H1 (cell line): ENCODE data around the gene ASXL3. TPM values are rescaled to one million over a fixed set of nuclear protein-coding genes. Genes with fewer than 3 reads are reported as not detected.

Experiments used
- CTCF ChIA-PET: fragments of 300-600 bp; sonication (Branson Sonifier 250); formaldehyde crosslinking; loops from one replicate; lab custom pipeline; 2021; ENCODE audit not compliant: partially characterized antibody; lab: Charles Lee
- POLR2A ChIA-PET: fragments of 300-600 bp; sonication (Branson Sonifier 250); formaldehyde crosslinking; loops from one replicate; lab custom pipeline; 2021; ENCODE audit warnings: inconsistent platforms; ENCODE audit not compliant: partially characterized antibody; lab: Charles Lee
- DNase-seq, 2 experiments: peaks; one replicate each; pipeline versions ENCODE4 v3.0.0 to v3.0.0-alpha.2; 2010 to 2022; ENCODE audit warnings: low spot score in 2 of 2, low read depth in 1 of 2, mixed read lengths in 1 of 2
- FAIRE-seq: peaks from 2 replicates; lab custom pipeline; 2011; peaks lifted over from hg19 to GRCh38; lab: Jason Lieb, UNC
- H2AFZ ChIP-seq: 2 replicates; pipeline ENCODE4 v1.8.1; 2012; ENCODE audit warnings: low read length, inconsistent platforms
- H2AK5ac ChIP-seq: 2 replicates; pipeline ENCODE4 v1.6.1; 2013; ENCODE audit warnings: low read depth, low read length
- H2BK120ac ChIP-seq: replicated peaks from 2 replicates; pipeline ENCODE3; 2013; ENCODE audit warnings: low read depth, low read length, inconsistent platforms
- H2BK12ac ChIP-seq: 2 replicates; pipeline ENCODE4 v1.6.1; 2013; ENCODE audit warnings: low read depth, low read length
- H2BK15ac ChIP-seq: 2 replicates; pipeline ENCODE4 v1.6.1; 2013; ENCODE audit warnings: low read length
- H2BK20ac ChIP-seq: 2 replicates; pipeline ENCODE4 v1.6.1; 2013; ENCODE audit warnings: low read length
- H2BK5ac ChIP-seq: 2 replicates; pipeline ENCODE4 v1.6.1; 2013; ENCODE audit warnings: low read depth, low read length
- H3K14ac ChIP-seq: 2 replicates; pipeline ENCODE4 v1.6.1; 2013; ENCODE audit warnings: inconsistent platforms; ENCODE audit not compliant: insufficient read length
- H3K18ac ChIP-seq: 2 replicates; pipeline ENCODE4 v1.6.1; 2013; ENCODE audit warnings: low read length; ENCODE audit errors: extremely low read depth
- H3K23ac ChIP-seq: 2 replicates; pipeline ENCODE4 v1.6.1; 2013; ENCODE audit warnings: inconsistent platforms; ENCODE audit not compliant: insufficient read length
- H3K23me2 ChIP-seq: 2 replicates; pipeline ENCODE4 v1.6.1; 2013; ENCODE audit warnings: low read depth, low read length
- H3K27ac ChIP-seq: 2 replicates; pipeline ENCODE4 v1.6.1; 2011; ENCODE audit warnings: low read depth, low read length, inconsistent platforms
- H3K27me3 ChIP-seq, 4 experiments: replicated peaks in 1 of 4; 1 replicate in 1 of 4; 2 replicates in 3 of 4; pipeline versions ENCODE4 v1.6.1 to v1.8.1; 2011 to 2013; ENCODE audit warnings: low read length in 3 of 4, mild to moderate bottlenecking in 3 of 4, inconsistent platforms in 2 of 4, mixed read lengths in 2 of 4, moderate library complexity in 1 of 4; ENCODE audit not compliant: control insufficient read depth in 3 of 4, insufficient read depth in 3 of 4; ENCODE audit errors: extremely low read depth in 1 of 4
- H3K36me3 ChIP-seq, 4 experiments: 2 replicates each; pipeline versions ENCODE4 v1.6.1 to v1.8.1; 2011 to 2013; ENCODE audit warnings: mild to moderate bottlenecking in 4 of 4, low read length in 3 of 4, moderate library complexity in 2 of 4, control low read depth in 1 of 4, inconsistent platforms in 1 of 4; ENCODE audit not compliant: insufficient read depth in 4 of 4, control insufficient read depth in 2 of 4
- H3K4ac ChIP-seq: replicated peaks from 2 replicates; pipeline ENCODE3; 2013; ENCODE audit warnings: low read length, low read depth, mixed read lengths, inconsistent platforms; ENCODE audit not compliant: insufficient read length
- H3K4me1 ChIP-seq, 4 experiments: replicated peaks in 1 of 4; 1 replicate in 1 of 4; 2 replicates in 3 of 4; pipeline versions ENCODE4 v1.6.1 to v1.8.1; 2011 to 2013; ENCODE audit warnings: low read length in 3 of 4, inconsistent platforms in 2 of 4, mixed read lengths in 1 of 4; ENCODE audit not compliant: insufficient read depth in 4 of 4, control insufficient read depth in 3 of 4
- H3K4me2 ChIP-seq, 2 experiments: 2 replicates each; pipeline versions ENCODE4 v1.6.1 to v1.8.1; 2011 to 2013; ENCODE audit warnings: low read depth in 2 of 2, low read length in 2 of 2, control low read depth in 1 of 2, inconsistent platforms in 1 of 2, mild to moderate bottlenecking in 1 of 2; ENCODE audit not compliant: insufficient read depth in 1 of 2
- H3K4me3 ChIP-seq, 4 experiments: fragments of 200-600, 300-600 bp in 1 of 4; sonication (generic), shearing (Covaris generic), sonication (Bioruptor Twin) in 1 of 4; 2 replicates each; pipeline versions ENCODE4 v1.5.1 to v1.8.1; 2011 to 2016; ENCODE audit warnings: low read length in 4 of 4, low read depth in 3 of 4, control low read depth in 2 of 4, inconsistent platforms in 2 of 4, mild to moderate bottlenecking in 2 of 4, mixed read lengths in 1 of 4, moderate library complexity in 1 of 4; ENCODE audit not compliant: insufficient read depth in 2 of 4; ENCODE audit errors: extremely low read depth in 1 of 4
- H3K56ac ChIP-seq: replicated peaks from 2 replicates; pipeline ENCODE3; 2013; ENCODE audit warnings: low read depth, mild to moderate bottlenecking, mixed read lengths, low read length, inconsistent platforms; ENCODE audit not compliant: insufficient read length
- H3K79me1 ChIP-seq: 2 replicates; pipeline ENCODE4 v1.6.1; 2013; ENCODE audit warnings: low read depth, low read length, control low read depth
- H3K79me2 ChIP-seq, 2 experiments: 2 replicates each; pipeline versions ENCODE4 v1.6.1 to v1.8.1; 2012 to 2013; ENCODE audit warnings: low read length in 2 of 2, mild to moderate bottlenecking in 2 of 2, inconsistent platforms in 1 of 2; ENCODE audit not compliant: insufficient read depth in 2 of 2, control insufficient read depth in 1 of 2
- H3K9ac ChIP-seq, 4 experiments: replicated peaks in 1 of 4; 1 replicate in 1 of 4; 2 replicates in 3 of 4; pipeline versions ENCODE4 v1.6.1 to v1.8.1; 2011 to 2013; ENCODE audit warnings: low read depth in 3 of 4, low read length in 3 of 4, control low read depth in 2 of 4, mild to moderate bottlenecking in 2 of 4, moderate library complexity in 2 of 4, inconsistent platforms in 1 of 4; ENCODE audit errors: extremely low read depth in 1 of 4
- H3K9me3 ChIP-seq, 2 experiments: 2 replicates each; pipeline versions ENCODE4 v1.6.1 to v1.8.1; 2012 to 2013; ENCODE audit warnings: mild to moderate bottlenecking in 2 of 2, moderate library complexity in 2 of 2, control low read depth in 1 of 2, inconsistent platforms in 1 of 2, low read depth in 1 of 2, low read length in 1 of 2, mixed read lengths in 1 of 2; ENCODE audit not compliant: insufficient read depth in 2 of 2
- H4K20me1 ChIP-seq, 2 experiments: replicated peaks in 1 of 2; 2 replicates each; pipeline versions ENCODE3 to v1.8.1; 2011 to 2013; ENCODE audit warnings: inconsistent platforms in 2 of 2, low read length in 2 of 2, mild to moderate bottlenecking in 1 of 2; ENCODE audit not compliant: insufficient read depth in 2 of 2, control insufficient read depth in 1 of 2
- H4K5ac ChIP-seq: 2 replicates; pipeline ENCODE4 v1.6.1; 2013; ENCODE audit warnings: low read length, low read depth, mixed read lengths, inconsistent platforms; ENCODE audit not compliant: insufficient read length
- H4K8ac ChIP-seq: 2 replicates; pipeline ENCODE4 v1.8.0; 2013; ENCODE audit warnings: mild to moderate bottlenecking, moderate library complexity, low read length, inconsistent platforms; ENCODE audit not compliant: insufficient read depth; ENCODE audit errors: extremely low read depth
- H4K91ac ChIP-seq: replicated peaks from 2 replicates; pipeline ENCODE3; 2013; ENCODE audit warnings: low read length, mixed read lengths, inconsistent platforms; ENCODE audit not compliant: insufficient read length
- CBX8 ChIP-seq: fragments of 300-800, 300-1000 bp; sonication (generic); IDR thresholded peaks from 2 replicates; pipeline ENCODE4 v1.7.1; 2016; ENCODE audit warnings: low read depth, low read length, borderline replicate concordance
- CTBP2 ChIP-seq: IDR thresholded peaks from 2 replicates; pipeline ENCODE4 v1.7.0; 2011; ENCODE audit warnings: borderline replicate concordance, mild to moderate bottlenecking, moderate library complexity, mixed read lengths, low read length; ENCODE audit not compliant: insufficient read depth, insufficient read length
- EP300 ChIP-seq, 2 experiments: IDR thresholded peaks; 1 replicate in 1 of 2; 2 replicates in 1 of 2; pipeline ENCODE4 v1.6.1; 2011 to 2012; ENCODE audit warnings: low read depth in 2 of 2, low read length in 2 of 2, mild to moderate bottlenecking in 2 of 2, borderline replicate concordance in 1 of 2, inconsistent platforms in 1 of 2, moderate library complexity in 1 of 2
- GABPA ChIP-seq: IDR thresholded peaks from 2 replicates; pipeline ENCODE4 v1.6.1; 2011; ENCODE audit warnings: mild to moderate bottlenecking, low read length, moderate library complexity, borderline replicate concordance; ENCODE audit not compliant: insufficient read depth
- MAX ChIP-seq: IDR thresholded peaks from 2 replicates; pipeline ENCODE4 v1.6.1; 2012; ENCODE audit warnings: inconsistent platforms
- POLR2A ChIP-seq, 2 experiments: IDR thresholded peaks; 1 replicate in 1 of 2; 2 replicates in 1 of 2; pipeline ENCODE4 v1.6.1; 2011; ENCODE audit warnings: low read depth in 2 of 2, low read length in 2 of 2, mild to moderate bottlenecking in 2 of 2; ENCODE audit errors: control extremely low read depth in 1 of 2
- POLR2AphosphoS5 ChIP-seq: IDR thresholded peaks from 2 replicates; pipeline ENCODE4 v1.6.1; 2011; ENCODE audit warnings: low read depth, low read length
- SIX5 ChIP-seq: IDR thresholded peaks from 2 replicates; pipeline ENCODE4 v1.6.1; 2011; ENCODE audit warnings: mild to moderate bottlenecking, low read depth, low read length
- SRF ChIP-seq: IDR thresholded peaks from 2 replicates; pipeline ENCODE4 v1.6.1; 2011; ENCODE audit warnings: mild to moderate bottlenecking, low read depth, low read length, moderate library complexity
- SUZ12 ChIP-seq: fragments of 200-600 bp; sonication (generic); IDR thresholded peaks from 2 replicates; pipeline ENCODE4 v1.6.1; 2012; ENCODE audit warnings: mild to moderate bottlenecking, inconsistent platforms, low read length, moderate library complexity, mixed read lengths
- TEAD4 ChIP-seq: IDR thresholded peaks from 2 replicates; pipeline ENCODE4 v1.6.1; 2012; ENCODE audit warnings: low read depth, low read length, inconsistent platforms, mixed read lengths
- USF2 ChIP-seq: IDR thresholded peaks from 2 replicates; pipeline ENCODE4 v1.6.1; 2011; ENCODE audit warnings: low read length, improper control_type of control experiment
- WGBS, 2 experiments: shearing (Covaris generic) in 1 of 2; methylation state at CpG; one replicate each; pipeline versions ENCODE4 v1.1.6 to v1.1.7; 2013 to 2015; ENCODE audit warnings: low lambda C conversion rate in 2 of 2, mixed read lengths in 2 of 2, inconsistent platforms in 1 of 2, low coverage in 1 of 2, missing lambda C conversion rate in 1 of 2; ENCODE audit not compliant: insufficient replicate concordance in 2 of 2, insufficient coverage in 1 of 2, insufficient read length in 1 of 2; ENCODE audit errors: extremely low coverage in 1 of 2, missing lambda C conversion rate in 1 of 2; 5-methylcytosine and 5-hydroxymethylcytosine counted together
- polyA plus RNA-seq, 7 experiments: library from polyadenylated mRNA; depleted of rRNA in 3 of 7; stranded (reverse) in 5 of 7; unstranded in 2 of 7; fragments of >200 nt in 5 of 7; fragments of 200-250 nt in 2 of 7; gene quantifications; 1 replicate in 5 of 7; 2 replicates in 1 of 7; 4 replicates in 1 of 7; pipeline versions ENCODE4 v1.2.1 to v1.2.3, GENCODE V29; 2011 to 2013; ENCODE audit warnings: missing spikeins in 2 of 7, mixed read lengths in 2 of 7
- total RNA-seq: library from RNA; stranded (reverse); fragmentation: NEBNext Ultra II Directional; extraction: Animal tissue kit (Norgen Biotek cat#: 25700); gene quantifications from 2 replicates; pipeline ENCODE4 v1.2.1, GENCODE V29; 2021

The ASXL3 gene
- total and polyA plus RNA-seq, 2 of the 8 experiments (the other 6 are each of a cell fraction or from before 2014, with no cell fraction given) = 0.08 to 1.3 TPM

- DNase-seq (no peak), FAIRE-seq (no peak)
- Histone ChIP-seq H2BK20ac (no peak overlapping the region), H3K27ac (no peak overlapping the region), H4K91ac (no peak overlapping the region), H3K14ac (no peak overlapping the region), H4K20me1 (no peaks in the 10 kb centered on the region), H3K4me2 (no peak overlapping the region), H2AFZ (no peak overlapping the region), H4K8ac (no peak overlapping the region), H3K4ac (no peak overlapping the region), H3K56ac (no peak overlapping the region), H2BK120ac (no peak overlapping the region), H3K9me3 (no peaks in the 10 kb centered on the region), H2BK5ac (no peak overlapping the region), H2BK12ac (no peak overlapping the region), H3K27me3 (no peaks in the 10 kb centered on the region), H3K23ac (no peak overlapping the region), H3K79me1 (no peaks in the 10 kb centered on the region), H2BK15ac (no peak overlapping the region), H3K4me1 (peaks cover 0 to 3% (median 0%) of the 10 kb centered on the region in 4 experiments; a peak in 2 of 7 replicates), H3K18ac (no peak overlapping the region), H2AK5ac (no peak overlapping the region), H3K79me2 (no peaks in the 10 kb centered on the region), H4K5ac (no peak overlapping the region), H3K9ac (no peak overlapping the region), H3K23me2 (no peaks in the 10 kb centered on the region), H3K4me3 (no peak overlapping the region), H3K36me3 (no peaks in the 10 kb centered on the region)
- 88% methylated on average over 10 of the region's 16 CpGs; no CpG with 5 or more reads in 1 of the 2 experiments for WGBS, 2 experiments
- ChIA-PET CTCF (interaction anchor here (0.8 to 1.2 kb wide), 6 partner anchors 10 to 517 kb away, joined by 3 to 5 read pairs (median 3); no protein-coding TSS in a partner anchor), POLR2A (no interaction called here)
- TF ChIP-seq SRF (no peak), SIX5 (no peak), POLR2A (IDR thresholded peaks at IDR 0.05; ENCODE audit: control extremely low read depth in 1 of 2, low read depth in 2 of 2, low read length in 2 of 2) (no peak), MAX (no peak), EP300 (IDR thresholded peaks at IDR 0.05; ENCODE audit: borderline replicate concordance in 1 of 2, low read depth in 2 of 2, low read length in 2 of 2) (no peak), CBX8 (no peak), USF2 (no peak), TEAD4 (no peak), CTBP2 (no peak), SUZ12 (no peak), POLR2AphosphoS5 (no peak), GABPA (no peak)
Measured at GRCh38 chr18:33745871-33746545, 168.0 kb downstream of the ASXL3 start.
